PFSK-1 (cell line): ENCODE results near the gene SH3BP5.

Source experiments
- POLR2AphosphoS5 ChIP-seq: IDR thresholded peaks from 2 replicates; pipeline ENCODE4 v1.6.1; 2012; ENCODE audit warnings: low read depth, mild to moderate bottlenecking, control low read depth, low read length, moderate library complexity
- REST ChIP-seq, 2 experiments: IDR thresholded peaks; 2 replicates each; pipeline versions ENCODE4 v1.6.1 to v1.8.0; 2011 to 2012; ENCODE audit warnings: low read depth in 2 of 2, low read length in 2 of 2, control low read depth in 1 of 2, inconsistent platforms in 1 of 2, mild to moderate bottlenecking in 1 of 2, moderate library complexity in 1 of 2; ENCODE audit not compliant: insufficient read depth in 1 of 2
- SIN3A ChIP-seq: IDR thresholded peaks from 2 replicates; pipeline ENCODE4 v1.6.1; 2012; ENCODE audit warnings: mild to moderate bottlenecking, low read length, moderate library complexity, borderline replicate concordance; ENCODE audit not compliant: insufficient read depth
- TAF1 ChIP-seq: IDR thresholded peaks from 2 replicates; pipeline ENCODE4 v1.6.1; 2012; ENCODE audit warnings: low read length, control low read depth, borderline replicate concordance; ENCODE audit not compliant: insufficient read depth

GRCh38 chr3:15331606-15332404 is 581 bp downstream of the SH3BP5 start:
- TF ChIP-seq REST (IDR thresholded peaks at IDR 0.05; ENCODE audit: insufficient read depth in 1 of 2, low read depth in 2 of 2, low read length in 2 of 2) (no peak), POLR2AphosphoS5 (no peak), TAF1 (no peak), SIN3A (no peak)
